HS-5 (cell line): Measurements from ENCODE around the gene GNMT.
"Not testable (repeated sequence)": the region's sequence is repeated elsewhere in the genome, so short reads cannot be mapped to it uniquely, and the experiment has no call there.

Experiments
- DNase-seq: peaks from one replicate; pipeline ENCODE4 v3.0.0-alpha.2; 2012; ENCODE audit warnings: low read depth

Gene GNMT

DNA sequence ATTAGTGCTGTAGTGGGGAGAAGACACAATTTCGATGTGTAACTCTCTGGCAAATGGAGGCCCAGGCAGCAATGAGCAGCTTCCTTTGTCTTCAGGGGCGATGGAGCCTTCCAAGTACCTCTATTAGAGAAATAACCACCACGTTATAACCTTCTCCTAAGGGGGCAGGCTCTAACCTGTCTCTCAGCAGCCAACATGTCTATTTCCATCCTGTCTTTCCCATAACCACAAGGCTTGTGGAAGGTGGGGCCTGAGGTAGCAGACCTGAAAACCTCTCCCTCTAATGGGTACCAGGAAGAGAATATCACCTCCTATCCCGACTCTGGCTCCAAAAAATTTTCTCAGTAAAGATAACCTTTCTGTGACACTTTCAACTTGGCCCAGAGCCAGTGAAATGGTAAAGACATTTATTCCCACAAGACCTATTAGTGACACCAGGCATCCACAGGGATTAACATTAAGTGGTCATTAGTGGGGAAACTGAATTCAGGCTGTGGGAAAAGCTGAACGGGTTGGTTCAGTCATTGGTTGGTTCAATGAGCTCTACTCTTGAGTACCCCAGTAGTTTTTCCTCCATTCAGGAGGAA is 14.5 kb downstream of the GNMT start:
- no peak for DNase-seq

DNA sequence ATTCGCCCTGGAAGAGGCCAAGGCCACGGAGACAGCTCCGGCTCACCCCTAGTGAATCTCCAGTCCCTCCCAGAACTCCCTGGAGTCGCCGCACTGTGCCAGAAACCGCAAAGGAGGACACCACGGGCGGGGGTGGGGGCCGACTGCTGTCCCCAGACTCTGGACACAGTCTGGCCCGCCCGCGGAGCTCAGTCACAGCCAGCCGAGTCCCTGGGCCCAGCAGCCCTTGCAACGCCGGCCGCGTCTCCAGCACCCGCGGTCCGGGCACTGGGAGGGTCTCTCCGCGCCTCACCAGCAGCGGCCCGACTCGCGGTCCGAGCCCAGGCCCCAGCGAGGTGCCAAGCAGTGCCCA is 17.9 kb downstream of the GNMT start:
- no peak for DNase-seq

GRCh38 chr6:42978839-42979522 is 18.4 kb downstream of the GNMT start, which contains the start of gene PEX6:
Gene PEX6 (minus strand): TSS chr6:42979181. CDS start chr6:42979150, 31 bp downstream.
- peak; percentile 54 for DNase-seq

DNA sequence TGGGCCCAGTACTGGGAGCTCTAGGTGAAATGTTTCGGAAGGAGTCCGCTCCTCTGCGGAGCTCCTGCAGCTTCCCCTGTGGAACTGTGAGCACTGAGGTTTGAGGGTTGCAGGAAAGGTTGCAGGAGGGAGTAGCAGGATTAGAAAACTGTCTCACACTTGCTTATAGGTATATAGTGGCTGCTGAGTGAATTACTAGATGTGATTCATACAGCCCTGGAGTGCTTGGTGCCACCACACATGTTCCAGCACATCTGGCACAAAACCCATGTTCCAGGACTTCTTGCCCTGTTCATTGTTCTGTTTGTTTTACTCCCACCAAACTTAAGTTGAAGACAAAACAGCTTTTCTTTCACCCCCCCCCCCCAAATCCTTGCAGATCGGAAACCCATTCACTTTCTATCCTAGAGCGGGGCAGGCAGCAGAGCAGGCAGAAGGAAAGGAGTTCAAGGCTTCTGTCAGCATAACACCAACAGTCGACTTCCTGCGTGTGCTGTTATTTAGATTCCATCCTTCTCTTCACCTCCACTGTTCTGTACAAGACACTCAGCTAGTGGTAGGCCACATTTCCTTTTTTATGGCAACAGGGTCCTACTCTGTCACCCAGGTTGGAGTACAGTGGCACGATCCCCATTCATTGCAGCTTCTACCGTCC is 19.1 kb downstream of the GNMT start:
- no peak for DNase-seq

DNA sequence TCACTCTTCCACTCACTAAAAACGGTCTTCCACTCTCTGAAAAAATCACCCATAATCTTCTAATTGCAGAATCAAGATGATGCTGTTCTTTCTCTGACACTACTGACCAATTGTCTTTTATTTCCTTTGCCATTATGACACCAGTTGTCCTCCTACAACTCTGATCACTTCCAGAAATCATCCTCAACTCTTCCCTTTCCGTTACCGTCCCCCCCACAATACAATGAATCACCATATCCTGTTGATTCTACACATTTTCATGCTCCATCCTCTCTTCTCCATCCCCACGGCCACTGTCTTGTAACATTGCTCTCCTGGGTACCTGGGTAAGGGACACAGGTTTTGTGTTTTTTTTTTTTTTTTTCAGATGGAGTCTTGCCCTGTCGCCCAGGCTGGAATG is 21.3 kb downstream of the GNMT start:
- no peak for DNase-seq

DNA sequence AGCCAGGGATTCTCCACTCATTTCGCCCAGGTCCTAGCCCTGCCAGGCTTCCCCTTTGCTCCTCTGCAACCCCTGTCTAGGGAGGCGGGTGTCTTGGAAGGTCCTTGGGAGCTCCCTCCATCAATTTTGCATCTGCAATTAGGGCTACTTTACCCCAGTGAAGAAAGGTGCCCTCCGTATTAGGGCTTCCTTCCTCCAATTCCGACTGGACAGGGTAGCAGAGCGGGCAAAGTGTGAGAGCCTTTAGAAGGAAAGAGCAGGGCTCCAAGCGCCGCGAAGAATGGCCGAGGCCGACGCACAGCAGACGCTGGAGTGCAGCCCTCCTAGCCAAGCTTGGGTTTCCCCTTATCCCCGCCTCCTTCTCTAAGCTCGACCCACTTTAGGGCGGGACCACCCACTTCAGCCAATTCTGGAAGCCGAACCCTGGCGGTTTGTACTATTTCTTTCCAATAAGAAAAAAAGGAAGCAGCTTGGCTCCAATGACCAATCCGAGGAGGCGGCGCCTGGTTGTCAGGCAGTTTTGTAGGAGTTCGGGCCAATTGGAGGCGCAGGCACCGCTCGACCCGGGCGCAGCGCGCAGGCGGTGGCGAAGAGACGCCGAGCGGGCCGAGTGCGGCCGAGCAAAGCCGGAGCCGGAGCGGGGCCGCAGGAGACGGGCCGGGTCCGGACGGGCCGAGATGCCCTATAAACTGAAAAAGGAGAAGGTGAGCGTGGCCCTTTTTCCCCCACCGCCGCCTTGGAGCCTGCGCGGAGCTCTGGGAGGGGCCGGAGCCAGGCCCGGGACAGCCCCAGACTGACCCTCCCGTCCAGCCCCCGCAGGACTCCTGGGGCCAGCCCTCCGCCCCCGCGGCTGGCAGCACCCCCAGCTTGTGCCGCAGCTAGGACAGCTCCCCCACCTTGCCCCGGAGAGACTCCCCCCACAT is 23.7 kb downstream of the GNMT start, which contains the start of gene PPP2R5D:
PPP2R5D (plus strand) TSS at position 570 of the 923 bp plus-strand sequence; CDS start at position 678, 108 bp downstream.
- peak; percentile 96 for DNase-seq

DNA sequence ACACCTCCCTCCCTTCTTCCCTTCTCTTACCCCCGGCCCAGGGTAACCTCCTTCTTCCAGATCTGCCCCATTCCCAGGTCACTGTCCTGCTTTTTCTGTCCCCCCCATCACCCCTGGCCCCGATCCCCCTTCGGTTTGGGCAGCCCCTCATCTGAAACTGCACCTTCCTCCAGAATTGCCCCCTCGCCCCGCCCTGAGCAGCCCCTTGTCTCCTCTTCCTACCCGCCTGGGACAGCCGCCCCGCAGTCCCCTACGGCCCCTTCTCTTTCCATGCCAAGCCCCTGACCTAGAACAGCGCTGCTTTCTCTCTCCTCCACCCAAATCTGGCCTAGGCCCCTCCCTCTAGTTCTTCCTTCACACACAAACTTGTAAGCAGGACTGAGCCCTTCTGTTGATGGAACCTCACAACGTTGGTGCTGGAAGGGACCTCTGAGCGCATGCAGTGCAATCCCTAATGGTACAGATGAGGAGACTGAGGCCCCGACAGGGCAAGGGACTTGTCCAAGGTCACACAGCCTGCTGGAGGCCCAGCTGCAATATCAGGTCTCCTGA is 24.4 kb downstream of the GNMT start:
- no peak for DNase-seq

- DNase-seq, result no peak
Measured at GRCh38 chr6:42987533-42988451, 27.2 kb downstream of the GNMT start.

GRCh38 chr6:42988486-42989020 is 28.0 kb downstream of the GNMT start:
- DNase-seq, result no peak

GRCh38 chr6:42989923-42990322 is 29.4 kb downstream of the GNMT start:
- DNase-seq, result no peak

- DNase-seq, result no peak
Measured at GRCh38 chr6:42993445-42993844, 32.9 kb downstream of the GNMT start.

DNA sequence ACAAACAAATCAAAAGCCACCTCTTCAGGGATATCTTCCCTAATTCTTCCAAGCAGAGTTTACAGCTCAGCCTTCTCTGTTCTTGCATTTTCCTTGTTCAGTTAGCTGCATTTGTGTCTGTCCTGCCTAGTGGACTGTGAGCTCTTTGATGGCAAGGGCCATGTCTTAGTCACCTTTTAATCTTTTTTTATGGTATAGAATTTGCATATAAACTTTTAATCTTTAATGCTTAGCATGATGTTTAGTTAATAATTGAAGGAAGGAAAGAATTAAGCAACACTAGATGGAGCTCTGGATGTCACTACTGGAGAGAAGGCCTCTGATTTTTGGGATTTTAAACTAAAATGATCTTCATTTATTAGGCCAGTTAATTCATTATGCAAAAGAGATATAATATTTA is 36.0 kb downstream of the GNMT start:
- no peak for DNase-seq

DNA sequence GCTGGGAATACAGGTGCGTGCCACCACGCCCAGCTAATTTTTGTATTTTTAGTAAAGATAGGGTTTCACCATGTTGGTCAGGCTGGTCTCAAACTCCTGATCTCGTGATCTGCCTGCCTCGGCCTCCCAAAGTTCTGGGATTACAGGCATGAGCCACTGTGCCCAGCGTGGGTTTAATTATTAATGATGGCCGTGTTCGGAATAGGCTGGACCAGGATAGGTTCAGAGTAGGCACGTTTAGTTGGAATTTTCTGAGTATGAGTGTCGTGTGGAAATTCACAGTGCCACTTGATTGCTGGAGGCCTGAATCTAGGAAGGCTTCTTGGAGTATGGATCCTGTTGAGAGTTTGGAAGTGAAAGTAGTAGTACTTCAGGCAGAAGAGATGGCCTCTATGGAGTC is 37.7 kb downstream of the GNMT start:
- not testable (repeated sequence) for DNase-seq

DNA sequence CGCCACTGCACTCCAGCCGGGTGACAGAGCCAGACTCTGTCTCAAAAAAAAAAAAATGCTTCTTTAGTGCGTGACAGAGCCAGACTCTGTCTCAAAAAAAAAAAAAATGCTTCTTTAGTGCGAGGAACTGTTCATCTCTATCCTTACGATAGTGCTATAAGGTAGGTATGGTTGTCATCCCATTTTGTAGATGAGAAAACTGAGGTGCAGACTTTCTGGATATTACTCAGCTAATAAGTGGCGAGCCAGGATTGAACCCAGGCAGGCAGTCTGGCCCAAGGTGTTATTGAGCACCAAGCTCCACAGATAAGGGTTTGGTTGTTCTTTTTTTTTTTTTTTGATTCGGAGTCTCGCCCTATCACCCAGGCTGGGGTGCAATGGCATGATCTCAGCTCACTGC is 41.3 kb downstream of the GNMT start:
- DNase-seq, result no peak

- no peak for DNase-seq
Measured at GRCh38 chr6:43005844-43006243, 45.3 kb downstream of the GNMT start.

GRCh38 chr6:43006251-43006650 is 45.7 kb downstream of the GNMT start:
- no peak for DNase-seq

DNA sequence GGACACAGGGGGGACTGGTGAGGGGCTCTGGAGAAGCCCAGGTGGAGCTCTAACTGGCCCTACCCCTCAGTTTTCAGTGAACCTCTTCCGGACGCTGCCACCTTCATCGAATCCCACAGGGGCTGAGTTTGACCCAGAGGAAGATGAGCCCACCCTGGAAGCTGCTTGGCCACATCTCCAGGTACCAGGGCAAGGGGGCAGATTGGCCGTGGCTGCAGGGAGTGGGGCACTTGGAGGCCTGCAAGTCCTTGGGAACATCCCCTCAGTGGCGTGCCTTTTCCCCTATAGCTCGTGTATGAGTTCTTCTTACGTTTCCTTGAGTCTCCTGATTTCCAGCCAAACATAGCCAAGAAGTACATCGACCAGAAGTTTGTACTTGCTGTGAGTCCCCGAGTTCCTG is 46.6 kb downstream of the GNMT start:
- no peak for DNase-seq

DNA sequence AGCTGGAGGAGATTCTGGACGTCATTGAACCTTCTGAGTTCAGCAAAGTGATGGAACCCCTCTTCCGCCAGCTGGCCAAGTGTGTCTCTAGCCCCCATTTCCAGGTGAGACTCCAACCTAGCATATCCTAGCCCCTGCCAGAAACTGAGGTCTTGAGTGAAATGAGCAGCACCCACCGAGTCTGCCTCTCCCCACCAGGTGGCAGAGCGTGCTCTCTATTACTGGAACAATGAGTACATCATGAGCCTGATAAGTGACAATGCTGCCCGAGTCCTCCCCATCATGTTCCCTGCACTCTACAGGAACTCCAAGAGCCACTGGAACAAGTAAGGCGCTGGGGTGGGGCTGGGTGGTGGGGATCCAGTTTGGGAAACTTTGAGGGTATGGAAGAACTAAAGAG is 48.6 kb downstream of the GNMT start:
- DNase-seq, result no peak

- DNase-seq, result no peak
Measured at GRCh38 chr6:43011207-43011606, 50.7 kb downstream of the GNMT start.

- DNase-seq, result no peak
Measured at GRCh38 chr6:43012364-43012763, 51.8 kb downstream of the GNMT start.
